ENCODE results near the gene RTP3.

DNA sequence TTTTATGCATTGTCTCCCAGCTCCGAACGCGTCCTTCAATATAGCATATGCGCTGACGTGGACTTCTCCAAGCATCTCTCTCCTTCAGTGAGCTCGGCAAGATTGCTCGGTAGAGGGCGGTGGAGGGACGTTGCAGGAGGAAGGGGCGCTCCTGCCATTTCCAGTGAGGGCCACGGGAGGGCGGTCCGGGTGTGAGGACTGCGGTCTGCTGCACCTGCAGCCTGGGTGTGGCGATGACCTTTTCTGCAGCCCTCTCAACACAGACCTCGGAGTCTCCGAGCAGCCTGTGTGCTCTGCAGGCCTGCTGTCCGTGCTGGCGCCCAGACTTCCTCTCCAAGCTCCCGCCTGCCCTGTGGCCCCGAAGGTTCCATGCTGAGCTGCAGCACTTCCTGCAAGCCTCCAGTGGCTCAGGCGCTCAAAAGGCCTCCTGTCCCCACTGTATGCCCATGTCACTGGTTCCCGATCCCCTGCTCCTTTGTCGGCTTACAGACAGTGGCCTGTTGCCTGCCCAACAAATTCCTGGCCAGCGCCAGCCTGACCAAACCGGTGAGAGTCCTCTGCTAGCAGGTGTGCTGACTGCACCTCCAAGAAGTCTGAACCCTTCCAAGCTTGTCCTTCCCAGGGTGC, 8.9 kb upstream of the RTP3 start:
- TF ChIP-seq, protein P1, sequence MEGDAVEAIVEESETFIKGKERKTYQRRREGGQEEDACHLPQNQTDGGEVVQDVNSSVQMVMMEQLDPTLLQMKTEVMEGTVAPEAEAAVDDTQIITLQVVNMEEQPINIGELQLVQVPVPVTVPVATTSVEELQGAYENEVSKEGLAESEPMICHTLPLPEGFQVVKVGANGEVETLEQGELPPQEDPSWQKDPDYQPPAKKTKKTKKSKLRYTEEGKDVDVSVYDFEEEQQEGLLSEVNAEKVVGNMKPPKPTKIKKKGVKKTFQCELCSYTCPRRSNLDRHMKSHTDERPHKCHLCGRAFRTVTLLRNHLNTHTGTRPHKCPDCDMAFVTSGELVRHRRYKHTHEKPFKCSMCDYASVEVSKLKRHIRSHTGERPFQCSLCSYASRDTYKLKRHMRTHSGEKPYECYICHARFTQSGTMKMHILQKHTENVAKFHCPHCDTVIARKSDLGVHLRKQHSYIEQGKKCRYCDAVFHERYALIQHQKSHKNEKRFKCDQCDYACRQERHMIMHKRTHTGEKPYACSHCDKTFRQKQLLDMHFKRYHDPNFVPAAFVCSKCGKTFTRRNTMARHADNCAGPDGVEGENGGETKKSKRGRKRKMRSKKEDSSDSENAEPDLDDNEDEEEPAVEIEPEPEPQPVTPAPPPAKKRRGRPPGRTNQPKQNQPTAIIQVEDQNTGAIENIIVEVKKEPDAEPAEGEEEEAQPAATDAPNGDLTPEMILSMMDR (IDR thresholded peaks at IDR 0.05), result peak; percentile 96
- TF ChIP-seq POLR2AphosphoS5 (IDR thresholded peaks at IDR 0.05; ENCODE audit: low read depth, low read length) (no peak), SIN3A (IDR thresholded peaks at IDR 0.05; ENCODE audit: borderline replicate concordance, insufficient read depth, low read depth, low read length) (no peak), TCF7L2 (IDR thresholded peaks at IDR 0.05; ENCODE audit: low read depth, low read length) (no peak)
- TF ChIP-seq, protein P2, sequence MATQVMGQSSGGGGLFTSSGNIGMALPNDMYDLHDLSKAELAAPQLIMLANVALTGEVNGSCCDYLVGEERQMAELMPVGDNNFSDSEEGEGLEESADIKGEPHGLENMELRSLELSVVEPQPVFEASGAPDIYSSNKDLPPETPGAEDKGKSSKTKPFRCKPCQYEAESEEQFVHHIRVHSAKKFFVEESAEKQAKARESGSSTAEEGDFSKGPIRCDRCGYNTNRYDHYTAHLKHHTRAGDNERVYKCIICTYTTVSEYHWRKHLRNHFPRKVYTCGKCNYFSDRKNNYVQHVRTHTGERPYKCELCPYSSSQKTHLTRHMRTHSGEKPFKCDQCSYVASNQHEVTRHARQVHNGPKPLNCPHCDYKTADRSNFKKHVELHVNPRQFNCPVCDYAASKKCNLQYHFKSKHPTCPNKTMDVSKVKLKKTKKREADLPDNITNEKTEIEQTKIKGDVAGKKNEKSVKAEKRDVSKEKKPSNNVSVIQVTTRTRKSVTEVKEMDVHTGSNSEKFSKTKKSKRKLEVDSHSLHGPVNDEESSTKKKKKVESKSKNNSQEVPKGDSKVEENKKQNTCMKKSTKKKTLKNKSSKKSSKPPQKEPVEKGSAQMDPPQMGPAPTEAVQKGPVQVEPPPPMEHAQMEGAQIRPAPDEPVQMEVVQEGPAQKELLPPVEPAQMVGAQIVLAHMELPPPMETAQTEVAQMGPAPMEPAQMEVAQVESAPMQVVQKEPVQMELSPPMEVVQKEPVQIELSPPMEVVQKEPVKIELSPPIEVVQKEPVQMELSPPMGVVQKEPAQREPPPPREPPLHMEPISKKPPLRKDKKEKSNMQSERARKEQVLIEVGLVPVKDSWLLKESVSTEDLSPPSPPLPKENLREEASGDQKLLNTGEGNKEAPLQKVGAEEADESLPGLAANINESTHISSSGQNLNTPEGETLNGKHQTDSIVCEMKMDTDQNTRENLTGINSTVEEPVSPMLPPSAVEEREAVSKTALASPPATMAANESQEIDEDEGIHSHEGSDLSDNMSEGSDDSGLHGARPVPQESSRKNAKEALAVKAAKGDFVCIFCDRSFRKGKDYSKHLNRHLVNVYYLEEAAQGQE (IDR thresholded peaks at IDR 0.05; ENCODE audit: insufficient read depth in 1 of 2, low read depth in 2 of 2, low read length in 1 of 2), result no peak

All from Panc1 (cell line).